PFSK-1 (cell line): ENCODE measurements around the gene PHLDB3.

Source experiments
- FOXP2 ChIP-seq: optimal IDR thresholded peaks from 2 replicates; pipeline ENCODE3; 2011; ENCODE audit warnings: borderline replicate concordance, control low read depth, inconsistent platforms; ENCODE audit not compliant: insufficient read depth; ENCODE audit errors: extremely low read length, extremely low read depth
- POLR2AphosphoS5 ChIP-seq: IDR thresholded peaks from 2 replicates; pipeline ENCODE4 v1.6.1; 2012; ENCODE audit warnings: low read depth, mild to moderate bottlenecking, control low read depth, low read length, moderate library complexity
- SIN3A ChIP-seq: IDR thresholded peaks from 2 replicates; pipeline ENCODE4 v1.6.1; 2012; ENCODE audit warnings: mild to moderate bottlenecking, low read length, moderate library complexity, borderline replicate concordance; ENCODE audit not compliant: insufficient read depth
- TAF1 ChIP-seq: IDR thresholded peaks from 2 replicates; pipeline ENCODE4 v1.6.1; 2012; ENCODE audit warnings: low read length, control low read depth, borderline replicate concordance; ENCODE audit not compliant: insufficient read depth
- TF ChIP-seq, protein P1 (sequence below), 2 experiments: IDR thresholded peaks; 2 replicates each; pipeline versions ENCODE4 v1.6.1 to v1.8.0; 2011 to 2012; ENCODE audit warnings: low read depth in 2 of 2, low read length in 2 of 2, control low read depth in 1 of 2, inconsistent platforms in 1 of 2, mild to moderate bottlenecking in 1 of 2, moderate library complexity in 1 of 2; ENCODE audit not compliant: insufficient read depth in 1 of 2

Gene PHLDB3

GRCh38 chr19:43510713-43511112 lies 6.2 kb upstream of the PHLDB3 start:
- TF ChIP-seq, protein P1, sequence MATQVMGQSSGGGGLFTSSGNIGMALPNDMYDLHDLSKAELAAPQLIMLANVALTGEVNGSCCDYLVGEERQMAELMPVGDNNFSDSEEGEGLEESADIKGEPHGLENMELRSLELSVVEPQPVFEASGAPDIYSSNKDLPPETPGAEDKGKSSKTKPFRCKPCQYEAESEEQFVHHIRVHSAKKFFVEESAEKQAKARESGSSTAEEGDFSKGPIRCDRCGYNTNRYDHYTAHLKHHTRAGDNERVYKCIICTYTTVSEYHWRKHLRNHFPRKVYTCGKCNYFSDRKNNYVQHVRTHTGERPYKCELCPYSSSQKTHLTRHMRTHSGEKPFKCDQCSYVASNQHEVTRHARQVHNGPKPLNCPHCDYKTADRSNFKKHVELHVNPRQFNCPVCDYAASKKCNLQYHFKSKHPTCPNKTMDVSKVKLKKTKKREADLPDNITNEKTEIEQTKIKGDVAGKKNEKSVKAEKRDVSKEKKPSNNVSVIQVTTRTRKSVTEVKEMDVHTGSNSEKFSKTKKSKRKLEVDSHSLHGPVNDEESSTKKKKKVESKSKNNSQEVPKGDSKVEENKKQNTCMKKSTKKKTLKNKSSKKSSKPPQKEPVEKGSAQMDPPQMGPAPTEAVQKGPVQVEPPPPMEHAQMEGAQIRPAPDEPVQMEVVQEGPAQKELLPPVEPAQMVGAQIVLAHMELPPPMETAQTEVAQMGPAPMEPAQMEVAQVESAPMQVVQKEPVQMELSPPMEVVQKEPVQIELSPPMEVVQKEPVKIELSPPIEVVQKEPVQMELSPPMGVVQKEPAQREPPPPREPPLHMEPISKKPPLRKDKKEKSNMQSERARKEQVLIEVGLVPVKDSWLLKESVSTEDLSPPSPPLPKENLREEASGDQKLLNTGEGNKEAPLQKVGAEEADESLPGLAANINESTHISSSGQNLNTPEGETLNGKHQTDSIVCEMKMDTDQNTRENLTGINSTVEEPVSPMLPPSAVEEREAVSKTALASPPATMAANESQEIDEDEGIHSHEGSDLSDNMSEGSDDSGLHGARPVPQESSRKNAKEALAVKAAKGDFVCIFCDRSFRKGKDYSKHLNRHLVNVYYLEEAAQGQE (IDR thresholded peaks at IDR 0.05; ENCODE audit: insufficient read depth in 1 of 2, low read depth in 2 of 2, low read length in 2 of 2), result no peak
- TF ChIP-seq SIN3A (no peak), FOXP2 (no peak), POLR2AphosphoS5 (no peak), TAF1 (no peak)

DNA sequence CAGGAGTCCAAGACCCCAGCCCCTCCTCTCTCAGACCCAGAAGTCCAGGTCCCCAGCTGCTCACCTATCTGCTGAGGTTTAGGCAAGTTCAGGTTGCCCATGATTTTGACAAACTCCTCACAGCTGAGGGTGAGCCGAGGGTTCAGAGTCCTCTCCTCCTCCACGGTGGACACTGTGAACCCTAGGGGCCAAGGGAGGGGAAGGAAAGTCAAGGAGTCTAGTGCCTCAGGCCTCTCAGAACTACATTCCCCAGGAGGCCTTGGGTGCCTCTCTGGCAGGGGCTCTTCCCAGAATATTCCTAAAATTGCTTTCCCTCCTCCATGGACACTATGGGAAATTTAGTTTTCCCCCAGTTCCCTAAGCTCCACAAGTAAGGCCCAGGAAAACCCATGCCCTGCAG lies 3.3 kb upstream of the PHLDB3 start:
- no peak for TF ChIP-seq TAF1
- TF ChIP-seq, protein P1 (IDR thresholded peaks at IDR 0.05; ENCODE audit: insufficient read depth in 1 of 2, low read depth in 2 of 2, low read length in 2 of 2), result no peak
- TF ChIP-seq SIN3A, result no peak
- TF ChIP-seq FOXP2, result no peak
- TF ChIP-seq POLR2AphosphoS5, result no peak

- TF ChIP-seq, protein P1 (IDR thresholded peaks at IDR 0.05; ENCODE audit: insufficient read depth in 1 of 2, low read depth in 2 of 2, low read length in 2 of 2), result no peak
- TF ChIP-seq POLR2AphosphoS5 (no peak), TAF1 (no peak), SIN3A (no peak), FOXP2 (no peak)
These were observed 2.1 kb upstream of the PHLDB3 start for GRCh38 chr19:43506629-43507028.

GRCh38 chr19:43505941-43506340 lies 1.4 kb upstream of the PHLDB3 start:
- TF ChIP-seq POLR2AphosphoS5, result no peak
- no peak for TF ChIP-seq FOXP2
- TF ChIP-seq, protein P1 (IDR thresholded peaks at IDR 0.05; ENCODE audit: insufficient read depth in 1 of 2, low read depth in 2 of 2, low read length in 2 of 2), result no peak
- no peak for TF ChIP-seq TAF1
- no peak for TF ChIP-seq SIN3A

DNA sequence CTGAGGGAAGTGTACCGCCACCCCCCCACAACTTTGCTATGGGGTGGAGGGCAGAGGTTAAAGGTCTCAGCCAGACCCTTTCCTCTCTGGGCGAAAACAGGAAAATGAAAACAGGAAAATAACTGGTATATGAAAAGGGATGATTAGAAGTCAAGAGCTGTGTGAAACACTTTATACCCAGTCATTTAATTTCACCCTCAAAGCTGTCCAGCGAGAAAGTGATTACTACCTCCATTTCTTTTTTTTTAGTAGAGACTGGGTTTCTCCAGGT lies 575 bp upstream of the PHLDB3 start:
- TF ChIP-seq TAF1, result no peak
- no peak for TF ChIP-seq FOXP2
- no peak for TF ChIP-seq POLR2AphosphoS5
- TF ChIP-seq, protein P1 (IDR thresholded peaks at IDR 0.05; ENCODE audit: insufficient read depth in 1 of 2, low read depth in 2 of 2, low read length in 2 of 2), result no peak
- TF ChIP-seq SIN3A, result no peak
